Islet of Langerhans (tissue), 1 donor: ENCODE measurements around the gene DCLRE1C.
"Not testable (repeated sequence)": the region's sequence is repeated elsewhere in the genome, so short reads cannot be mapped to it uniquely, and the experiment has no call there.

ENCODE experiments used
- FAIRE-seq: peaks from one replicate; lab custom pipeline; 2011; peaks lifted over from hg19 to GRCh38; lab: Jason Lieb, UNC

DCLRE1C gene

DNA sequence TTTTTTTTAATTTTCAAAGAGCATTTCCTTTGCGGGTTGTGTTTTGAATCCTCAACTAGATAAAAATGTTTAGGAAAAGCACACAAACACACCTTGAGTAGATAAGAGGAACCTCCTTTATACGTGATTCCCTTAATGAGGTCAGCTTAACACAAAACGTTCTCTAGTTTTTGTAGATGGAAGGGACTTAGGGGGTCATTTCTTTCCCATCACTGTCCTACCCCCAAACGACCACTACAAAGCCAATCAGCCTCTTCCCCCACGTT lies 74.0 kb downstream of the DCLRE1C start:
- no peak for FAIRE-seq

DNA sequence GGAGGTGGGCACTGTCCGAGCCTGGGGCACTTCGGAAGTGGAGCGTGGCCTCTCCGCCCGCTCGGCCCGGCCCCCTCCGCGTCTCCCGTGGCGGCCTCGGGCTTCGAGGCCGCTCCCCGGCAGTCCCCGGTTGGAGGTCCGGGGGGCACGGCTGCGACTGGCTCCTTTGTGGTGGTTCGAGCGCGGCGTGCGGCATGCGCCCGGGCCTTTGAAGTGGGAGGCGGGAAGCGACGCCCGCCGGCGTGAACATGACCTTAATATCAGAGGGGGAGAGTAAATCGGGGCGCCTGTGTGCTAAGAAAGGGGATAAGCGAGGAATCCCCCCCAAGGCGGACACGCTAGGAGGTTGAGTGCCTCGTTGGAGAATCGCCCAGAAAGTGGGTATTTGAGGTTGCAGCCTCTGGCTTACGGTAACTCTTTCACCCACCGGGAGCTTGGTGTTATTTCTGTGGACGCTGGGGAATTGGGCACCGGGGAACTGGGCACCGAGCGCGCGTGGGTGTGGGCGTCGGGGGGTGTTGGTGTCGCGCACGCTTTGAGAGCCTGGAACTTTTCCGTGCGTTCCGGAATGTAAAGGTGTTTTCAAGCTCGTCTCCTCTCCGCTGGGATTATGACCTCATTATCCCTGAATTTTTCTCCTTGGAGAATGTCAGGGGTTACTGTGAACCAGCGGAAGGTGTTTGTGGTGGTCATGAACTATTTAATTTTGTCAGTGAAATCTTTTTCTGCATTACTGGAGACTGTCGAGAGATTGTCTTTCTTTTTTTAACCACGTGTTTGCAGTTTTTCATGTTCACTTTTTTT lies 74.6 kb downstream of the DCLRE1C start:
- FAIRE-seq, result no peak

DNA sequence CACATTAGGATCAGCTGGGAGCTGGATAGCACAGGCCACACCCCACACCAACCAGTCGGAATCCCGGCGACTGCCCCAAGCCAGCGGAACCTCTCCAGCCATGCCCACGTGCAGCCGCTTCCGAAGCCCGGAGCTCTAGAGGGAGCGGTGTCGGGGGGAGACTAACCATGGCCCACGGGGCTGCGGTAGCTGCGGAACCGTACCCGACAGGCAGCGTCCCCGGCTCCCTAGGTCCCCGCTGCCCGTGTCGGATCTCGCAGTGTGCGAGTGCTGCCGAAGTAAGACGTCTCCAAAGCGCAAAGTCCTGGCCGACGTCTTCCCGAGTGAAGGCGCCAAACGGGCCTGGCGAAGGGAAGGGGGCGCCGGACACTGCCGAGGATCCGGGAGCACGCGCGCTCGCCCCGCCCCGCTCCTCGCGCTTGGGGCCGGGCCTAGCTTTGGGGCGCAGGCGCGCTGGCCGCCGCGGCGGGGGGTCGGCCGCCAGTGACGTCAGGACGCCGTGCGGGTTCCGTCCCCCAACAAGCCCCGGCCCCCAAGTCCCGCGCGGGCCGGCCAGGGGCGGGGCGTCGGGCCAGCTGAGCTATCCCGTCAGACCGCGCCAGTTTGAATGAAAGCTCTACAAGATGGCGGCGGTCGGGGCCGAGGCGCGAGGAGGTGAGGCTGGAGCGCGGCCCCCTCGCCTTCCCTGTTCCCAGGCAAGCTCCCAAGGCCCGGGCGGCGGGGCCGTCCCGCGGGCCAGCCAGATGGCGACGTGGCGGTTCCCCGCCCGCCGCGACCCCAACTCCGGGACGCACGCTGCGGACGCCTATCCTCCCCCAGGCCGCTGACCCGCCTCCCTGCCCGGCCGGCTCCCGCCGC lies 75.4 kb downstream of the DCLRE1C start, which contains the start of gene SUV39H2:
Gene SUV39H2 (plus strand): TSS at position 601 of the 858 bp plus-strand sequence. CDS start 23 bp downstream, at position 624.
- FAIRE-seq, result no peak

DNA sequence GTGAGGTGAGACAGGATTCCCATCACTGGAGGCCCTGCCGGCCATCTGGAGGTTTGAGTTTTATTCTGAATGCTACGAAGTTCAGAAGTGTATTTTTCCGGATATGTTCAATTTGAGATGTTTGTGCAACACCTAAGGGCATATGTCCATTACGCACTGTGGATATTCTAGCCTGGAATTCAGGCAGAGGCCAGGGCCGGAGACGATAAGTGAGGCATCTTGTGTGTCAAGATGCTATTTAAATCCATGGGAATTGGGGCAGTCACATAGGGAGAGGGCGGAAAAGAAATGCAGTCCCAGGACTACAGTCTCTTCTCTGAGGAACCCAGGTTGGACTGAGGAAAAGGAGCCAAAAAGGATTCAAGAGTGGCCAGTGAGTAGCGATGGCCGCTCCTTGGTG lies 77.1 kb downstream of the DCLRE1C start:
- FAIRE-seq, result no peak

DNA sequence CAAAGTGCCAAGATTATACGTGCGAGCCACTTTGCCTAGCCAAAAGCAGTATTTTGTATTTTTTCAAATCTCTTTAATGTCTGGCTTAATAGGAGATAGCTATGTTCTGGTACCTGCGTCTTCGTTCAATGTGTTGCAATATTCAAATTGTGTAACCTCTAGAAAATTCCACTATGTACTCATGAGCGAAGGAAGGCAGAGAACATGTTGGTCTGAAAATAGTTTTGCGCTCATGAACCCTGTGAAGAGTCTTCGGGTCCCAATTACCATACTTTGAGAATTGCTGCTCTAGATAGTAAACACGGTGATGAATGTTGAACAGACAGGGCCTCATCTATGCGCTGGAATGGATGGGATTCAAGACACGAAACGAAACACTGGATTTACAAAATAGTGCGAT lies 78.0 kb downstream of the DCLRE1C start:
- FAIRE-seq, result no peak

DNA sequence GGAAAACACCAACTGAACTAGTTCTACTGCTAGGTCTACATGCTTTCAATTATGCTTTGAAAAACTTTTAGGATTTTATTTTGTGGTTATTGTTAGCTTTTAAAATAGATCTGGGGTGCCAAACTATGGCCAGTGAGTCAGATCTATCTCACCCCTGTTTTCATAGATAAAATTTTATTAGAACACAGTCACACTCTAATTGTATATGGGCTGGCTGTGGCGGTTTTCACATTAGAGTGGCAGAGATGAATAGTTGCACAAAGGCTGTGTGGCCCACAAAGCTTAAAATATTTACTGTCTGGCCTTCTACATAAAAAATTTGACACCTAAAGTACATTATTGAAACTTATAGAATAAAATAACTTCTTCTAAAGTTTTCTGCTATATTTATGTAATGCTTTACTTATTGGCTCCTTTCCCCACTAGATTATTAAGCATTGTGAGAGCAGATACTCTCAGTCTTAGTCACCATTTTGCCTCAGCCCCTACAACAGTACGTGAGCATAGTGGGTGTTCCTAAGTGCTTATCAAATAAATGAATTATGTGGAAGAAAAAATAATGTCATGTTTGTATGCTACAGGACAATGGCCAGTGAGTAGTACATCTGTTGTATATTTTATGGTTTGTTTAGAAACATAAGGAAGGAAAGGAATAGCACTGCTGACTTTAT lies 80.7 kb downstream of the DCLRE1C start:
- no peak for FAIRE-seq

DNA sequence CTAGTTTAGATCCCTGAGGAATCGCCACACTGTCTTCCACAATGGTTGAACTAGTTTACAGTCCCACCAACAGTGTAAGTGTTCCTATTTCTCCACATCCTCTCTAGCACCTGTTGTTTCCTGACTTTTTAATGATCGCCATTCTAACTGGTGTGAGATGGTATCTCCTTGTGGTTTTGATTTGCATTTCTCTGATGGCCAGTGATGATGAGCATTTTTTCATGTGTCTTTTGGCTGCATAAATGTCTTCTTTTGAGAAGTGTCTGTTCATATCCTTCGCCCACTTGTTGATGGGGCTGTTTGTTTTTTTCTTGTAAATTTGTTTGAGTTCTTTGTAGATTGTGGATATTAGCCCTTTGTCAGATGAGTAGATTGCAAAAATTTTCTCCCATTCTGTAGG lies 89.0 kb downstream of the DCLRE1C start:
- FAIRE-seq, result not testable (repeated sequence)

DNA sequence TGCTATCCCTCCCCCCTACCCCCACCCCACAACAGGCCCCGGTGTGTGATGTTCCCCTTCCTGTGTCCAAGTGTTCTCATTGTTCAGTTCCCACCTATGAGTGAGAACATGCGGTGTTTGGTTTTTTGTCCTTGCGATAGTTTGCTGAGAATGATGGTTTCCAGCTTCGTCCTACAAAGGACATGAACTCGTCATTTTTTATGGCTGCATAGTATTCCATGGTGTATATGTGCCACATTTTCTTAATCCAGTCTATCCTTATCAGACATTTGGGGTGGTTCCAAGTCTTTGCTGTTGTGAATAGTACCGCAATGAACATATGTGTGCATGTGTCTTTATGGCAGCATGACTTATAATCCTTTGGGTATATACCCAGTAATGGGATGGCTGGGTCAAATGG lies 89.4 kb downstream of the DCLRE1C start:
- FAIRE-seq, result not testable (repeated sequence)

DNA sequence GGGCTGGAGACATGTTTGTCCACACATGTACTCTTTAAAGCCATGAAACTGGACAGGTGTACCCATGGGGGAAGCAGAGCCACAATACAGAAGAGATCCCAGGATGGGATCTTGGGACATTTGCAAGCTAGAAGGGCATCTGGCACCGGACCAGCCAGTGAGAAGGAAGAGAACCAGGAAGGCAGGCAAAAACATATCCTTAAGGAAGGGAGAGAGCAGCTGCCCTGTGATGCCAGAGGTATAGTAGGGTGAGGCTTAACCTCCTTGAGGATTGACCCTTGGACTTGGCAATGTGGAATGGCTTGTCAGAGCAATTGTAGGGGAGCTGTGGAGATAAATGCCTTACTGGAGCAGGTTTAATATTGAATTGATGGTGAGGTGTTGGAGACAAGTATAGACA lies 93.1 kb downstream of the DCLRE1C start:
- FAIRE-seq, result no peak

DNA sequence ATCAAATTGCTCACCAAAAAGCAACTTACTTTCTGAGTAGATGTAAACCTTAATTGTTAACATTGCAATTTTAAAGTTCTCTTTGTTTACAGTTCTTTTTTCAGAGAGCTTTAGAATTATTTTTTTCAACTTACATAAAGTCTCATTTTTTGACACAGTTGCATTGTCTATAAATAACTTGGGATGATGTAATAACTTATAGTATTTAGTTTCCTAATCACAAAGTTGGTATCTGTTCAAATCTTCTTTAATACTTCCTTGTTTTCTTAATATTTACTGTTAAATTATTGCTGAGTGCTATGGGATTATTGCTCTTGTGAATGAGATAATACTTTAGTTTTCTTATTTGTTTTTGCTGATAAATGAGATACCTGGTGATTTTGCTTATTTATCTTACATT lies 94.1 kb downstream of the DCLRE1C start:
- peak; percentile 36 for FAIRE-seq

DNA sequence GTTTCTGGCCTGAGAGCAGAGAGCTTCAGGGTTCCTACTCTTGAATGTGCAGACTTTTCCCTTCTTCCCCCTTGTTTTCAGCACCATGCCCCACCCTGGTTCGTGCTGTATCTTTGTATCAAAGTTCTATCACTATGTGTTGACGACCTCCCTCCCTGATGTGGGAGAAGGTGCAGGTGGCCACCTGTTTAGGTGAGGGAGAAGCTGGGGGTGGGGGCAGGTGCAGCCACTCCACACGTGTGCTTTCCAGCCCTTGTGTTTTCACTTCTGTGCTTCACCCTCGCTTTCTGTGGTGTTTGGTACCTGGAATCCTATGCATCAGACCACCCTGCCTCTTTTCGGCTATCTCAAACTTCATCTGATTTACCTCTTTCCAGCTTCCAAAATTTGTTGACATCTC lies 94.9 kb downstream of the DCLRE1C start:
- FAIRE-seq, result no peak

DNA sequence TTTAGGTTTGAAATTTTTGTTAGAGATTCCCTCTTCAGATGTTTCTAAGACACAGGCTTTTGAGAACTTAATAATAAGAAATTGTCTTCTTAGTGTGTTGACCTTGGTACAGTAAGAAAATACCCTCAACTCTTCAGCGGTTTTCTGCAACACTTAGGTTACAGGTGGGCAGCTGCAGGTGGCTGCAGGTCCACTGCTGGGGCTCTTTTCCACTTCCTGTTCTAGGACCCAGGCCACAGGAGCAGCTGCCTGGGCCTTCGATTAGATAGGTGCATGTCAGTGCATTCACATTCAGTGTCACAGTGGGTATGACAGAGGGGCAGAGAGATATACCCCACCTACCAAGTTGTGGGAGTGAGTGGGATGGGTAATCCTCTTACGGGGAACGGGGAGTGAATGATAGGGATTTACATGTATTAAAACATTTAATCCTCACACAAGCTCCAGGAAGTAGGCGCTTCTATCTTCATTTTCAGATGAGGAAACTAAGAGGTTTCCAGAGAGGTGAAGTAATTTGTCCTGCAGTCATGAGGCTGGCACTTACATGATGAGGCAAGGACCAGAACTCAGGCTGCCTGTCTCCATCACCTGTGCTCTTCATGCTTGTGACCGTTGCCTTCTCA lies 95.4 kb downstream of the DCLRE1C start:
- FAIRE-seq, result no peak

DNA sequence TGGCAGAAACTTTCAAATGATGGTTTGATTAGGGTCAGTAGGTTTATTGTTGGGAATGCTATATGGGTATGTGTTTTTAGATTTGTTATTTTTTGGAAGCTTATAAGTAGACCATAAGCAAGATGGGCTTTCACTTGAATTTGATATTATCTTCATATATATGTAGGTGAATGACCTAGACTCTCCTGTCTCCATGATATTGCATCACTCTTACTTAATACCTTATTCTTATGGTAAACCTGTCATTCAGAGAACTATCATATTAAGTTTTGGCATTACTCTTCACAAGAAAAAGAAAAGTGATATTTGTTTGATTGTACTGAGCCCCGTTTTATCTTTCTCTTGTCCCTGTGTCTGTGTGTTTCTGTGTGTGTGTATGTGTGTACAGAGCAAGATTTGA lies 98.4 kb downstream of the DCLRE1C start:
- FAIRE-seq, result no peak

DNA sequence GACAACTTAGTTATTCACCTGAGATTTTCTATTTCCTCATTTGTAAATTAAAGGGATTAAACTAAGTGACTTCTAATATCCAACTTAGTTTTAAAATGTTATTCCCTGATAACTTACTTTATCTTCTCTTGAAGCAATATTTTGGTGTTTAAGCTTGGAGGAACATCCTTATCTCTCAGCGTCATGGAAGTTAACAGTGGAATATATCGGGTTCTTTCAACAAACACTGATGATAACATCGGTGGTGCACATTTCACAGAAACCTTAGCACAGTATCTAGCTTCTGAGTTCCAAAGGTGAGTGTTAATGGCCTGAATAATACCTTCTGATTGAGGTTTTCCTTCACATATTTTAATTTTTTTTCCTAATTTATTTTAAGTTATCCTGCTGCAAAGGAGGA lies 101.7 kb downstream of the DCLRE1C start:
- FAIRE-seq, result no peak
